Prostate gland (tissue), 2 donors: ENCODE results near the gene SMCO4.

ENCODE experiments used
- POLR2A ChIP-seq: fragments of 450-650 bp; IDR thresholded peaks from one replicate; pipeline ENCODE4 v1.6.1; 2016; ENCODE audit warnings: antibody characterized with exemption, mild to moderate bottlenecking
- TF ChIP-seq, protein P1 (sequence below), 4 experiments: fragments of 200-600 bp in 2 of 4; fragments of 450-650 bp in 2 of 4; sonication (generic) in 2 of 4; IDR thresholded peaks; 1 replicate in 3 of 4; 2 replicates in 1 of 4; pipeline ENCODE4 v1.5.1; 2016 to 2019; ENCODE audit warnings: antibody characterized with exemption in 4 of 4, mild to moderate bottlenecking in 2 of 4, moderate library complexity in 2 of 4

DNA sequence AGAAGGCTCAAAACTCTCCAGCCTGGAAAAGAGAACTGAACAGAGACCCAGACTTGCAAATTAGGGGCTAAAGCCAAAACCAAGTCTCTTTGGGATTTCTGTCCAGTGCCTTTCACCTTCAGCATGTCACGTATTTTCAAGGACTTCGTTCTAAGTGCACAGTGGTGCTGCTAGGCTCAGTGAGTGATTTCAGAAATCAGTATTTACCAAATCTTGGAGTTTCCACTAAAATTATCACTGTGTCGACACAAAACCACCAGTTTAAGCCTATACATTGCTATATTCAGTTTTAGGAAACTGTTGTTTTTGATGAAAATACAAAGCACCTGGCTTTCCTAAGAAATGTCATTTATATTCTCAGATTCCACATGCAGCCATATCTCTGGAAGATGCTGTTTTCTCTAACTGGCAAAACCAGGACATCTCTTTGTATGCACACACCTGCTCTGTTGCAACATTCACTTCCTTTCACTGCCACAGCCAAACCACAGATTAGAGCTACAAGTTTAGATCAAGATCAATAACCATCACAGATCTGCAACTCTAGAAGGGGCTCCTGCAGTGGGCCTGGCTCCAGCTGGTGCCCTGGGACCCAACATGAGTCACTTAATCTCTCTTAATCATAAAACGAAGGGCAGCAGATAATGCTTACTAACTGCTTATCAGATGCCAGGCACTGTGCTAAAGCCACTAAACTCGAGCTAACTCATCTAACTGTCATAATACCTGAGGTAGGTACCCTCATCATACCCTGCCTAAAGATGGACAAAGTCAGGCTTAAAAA lies 22.3 kb downstream of the SMCO4 start:
- no peak for TF ChIP-seq POLR2A
- TF ChIP-seq, protein P1, sequence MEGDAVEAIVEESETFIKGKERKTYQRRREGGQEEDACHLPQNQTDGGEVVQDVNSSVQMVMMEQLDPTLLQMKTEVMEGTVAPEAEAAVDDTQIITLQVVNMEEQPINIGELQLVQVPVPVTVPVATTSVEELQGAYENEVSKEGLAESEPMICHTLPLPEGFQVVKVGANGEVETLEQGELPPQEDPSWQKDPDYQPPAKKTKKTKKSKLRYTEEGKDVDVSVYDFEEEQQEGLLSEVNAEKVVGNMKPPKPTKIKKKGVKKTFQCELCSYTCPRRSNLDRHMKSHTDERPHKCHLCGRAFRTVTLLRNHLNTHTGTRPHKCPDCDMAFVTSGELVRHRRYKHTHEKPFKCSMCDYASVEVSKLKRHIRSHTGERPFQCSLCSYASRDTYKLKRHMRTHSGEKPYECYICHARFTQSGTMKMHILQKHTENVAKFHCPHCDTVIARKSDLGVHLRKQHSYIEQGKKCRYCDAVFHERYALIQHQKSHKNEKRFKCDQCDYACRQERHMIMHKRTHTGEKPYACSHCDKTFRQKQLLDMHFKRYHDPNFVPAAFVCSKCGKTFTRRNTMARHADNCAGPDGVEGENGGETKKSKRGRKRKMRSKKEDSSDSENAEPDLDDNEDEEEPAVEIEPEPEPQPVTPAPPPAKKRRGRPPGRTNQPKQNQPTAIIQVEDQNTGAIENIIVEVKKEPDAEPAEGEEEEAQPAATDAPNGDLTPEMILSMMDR (IDR thresholded peaks at IDR 0.05): no peak
